Measurements from ENCODE around the gene ADAP1. TPM values are rescaled to one million over a fixed set of nuclear protein-coding genes. Genes with fewer than 3 reads are reported as not detected.

The ADAP1 gene
- total and polyA plus RNA-seq, 2 of the 13 experiments (the other 11 are each of a cell fraction or from before 2014, with no cell fraction given): 10.5 to 24.6 TPM

GRCh38 chr7:983004-983615 is 28.6 kb upstream of the ADAP1 start, which contains the start of gene CYP2W1 (continued):
- TF ChIP-seq HDAC6 (IDR thresholded peaks at IDR 0.05; ENCODE audit: low read depth, low read length) (no peak), PATZ1 (CRISPR knock-in tag; IDR thresholded peaks at IDR 0.05) (peak; percentile 97), ZKSCAN5 (CRISPR knock-in tag; IDR thresholded peaks at IDR 0.05) (no peak), ZNF780A (CRISPR knock-in tag; IDR thresholded peaks at IDR 0.05) (no peak), MAZ (IDR thresholded peaks at IDR 0.05; ENCODE audit: borderline replicate concordance, low read depth, low read length) (no peak), MAZ (CRISPR knock-in tag; IDR thresholded peaks at IDR 0.05; ENCODE audit: low read depth) (peak; percentile 82), BORCS8-MEF2B (CRISPR knock-in tag; IDR thresholded peaks at IDR 0.05) (peak; percentile 62; the same call in 1 of the 2 replicates), MBNL3 (CRISPR knock-in tag; conservative IDR thresholded peaks at IDR 0.05) (no peak), NR2F6 (IDR thresholded peaks at IDR 0.05) (peak; percentile 51; the same call in 1 of the 2 replicates), NR2F6 (CRISPR knock-in tag; IDR thresholded peaks at IDR 0.05) (peak; percentile 15; the same call in 1 of the 2 replicates), ZNF280B (CRISPR knock-in tag; IDR thresholded peaks at IDR 0.05; ENCODE audit: borderline replicate concordance) (no peak), RAD51 (IDR thresholded peaks at IDR 0.05; ENCODE audit: borderline replicate concordance) (no peak), ZNF75D (CRISPR knock-in tag; IDR thresholded peaks at IDR 0.05; ENCODE audit: borderline replicate concordance) (no peak), PRPF4 (IDR thresholded peaks at IDR 0.05; ENCODE audit: low read depth, low read length, poor library complexity, severe bottlenecking) (no peak), SNAPC4 (CRISPR knock-in tag; IDR thresholded peaks at IDR 0.05) (peak; percentile 47; the same call in 1 of the 2 replicates)
- TF ChIP-seq, protein P1, sequence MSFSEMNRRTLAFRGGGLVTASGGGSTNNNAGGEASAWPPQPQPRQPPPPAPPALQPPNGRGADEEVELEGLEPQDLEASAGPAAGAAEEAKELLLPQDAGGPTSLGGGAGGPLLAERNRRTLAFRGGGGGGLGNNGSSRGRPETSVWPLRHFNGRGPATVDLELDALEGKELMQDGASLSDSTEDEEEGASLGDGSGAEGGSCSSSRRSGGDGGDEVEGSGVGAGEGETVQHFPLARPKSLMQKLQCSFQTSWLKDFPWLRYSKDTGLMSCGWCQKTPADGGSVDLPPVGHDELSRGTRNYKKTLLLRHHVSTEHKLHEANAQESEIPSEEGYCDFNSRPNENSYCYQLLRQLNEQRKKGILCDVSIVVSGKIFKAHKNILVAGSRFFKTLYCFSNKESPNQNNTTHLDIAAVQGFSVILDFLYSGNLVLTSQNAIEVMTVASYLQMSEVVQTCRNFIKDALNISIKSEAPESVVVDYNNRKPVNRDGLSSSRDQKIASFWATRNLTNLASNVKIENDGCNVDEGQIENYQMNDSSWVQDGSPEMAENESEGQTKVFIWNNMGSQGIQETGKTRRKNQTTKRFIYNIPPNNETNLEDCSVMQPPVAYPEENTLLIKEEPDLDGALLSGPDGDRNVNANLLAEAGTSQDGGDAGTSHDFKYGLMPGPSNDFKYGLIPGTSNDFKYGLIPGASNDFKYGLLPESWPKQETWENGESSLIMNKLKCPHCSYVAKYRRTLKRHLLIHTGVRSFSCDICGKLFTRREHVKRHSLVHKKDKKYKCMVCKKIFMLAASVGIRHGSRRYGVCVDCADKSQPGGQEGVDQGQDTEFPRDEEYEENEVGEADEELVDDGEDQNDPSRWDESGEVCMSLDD (CRISPR knock-in tag; IDR thresholded peaks at IDR 0.05; ENCODE audit: borderline replicate concordance): peak; percentile 94; the same call in 1 of the 2 replicates
